MCF 10A (cell line): ENCODE measurements around the gene RIN3. TPM values are rescaled to one million over a fixed set of nuclear protein-coding genes. Genes with fewer than 3 reads are reported as not detected.

ENCODE experiments used
- BruUV-seq: library from RNA; stranded (reverse); fragments of 400-500 nt; replicated peaks from 2 replicates; lab custom pipeline; 2021; lab: Mats Ljungman, UMichigan
- CTCF ChIA-PET: fragments of 300-600 bp; sonication (Branson Sonifier 250); formaldehyde crosslinking; extraction: SDS; loops from one replicate; lab custom pipeline; 2021; ENCODE audit warnings: antibody characterized with exemption, inconsistent platforms; lab: Yijun Ruan, JAX
- POLR2A ChIA-PET: fragments of 300-600, 350-650 bp; sonication (Branson Sonifier 250); formaldehyde crosslinking; extraction: SDS; loops from one replicate; lab custom pipeline; 2020; ENCODE audit warnings: antibody characterized with exemption, inconsistent platforms; lab: Yijun Ruan, JAX
- DNase-seq: peaks from one replicate; pipeline ENCODE4 v3.0.0-alpha.2; 2018; ENCODE audit not compliant: unreplicated experiment
- H3K27ac Mint-ChIP-seq: one replicate; pipeline ENCODE4 v1.8.0; 2022; ENCODE audit warnings: mild to moderate bottlenecking, low read depth, mixed read lengths; ENCODE audit not compliant: unreplicated experiment
- H3K27me3 Mint-ChIP-seq: one replicate; pipeline ENCODE4 v1.8.0; 2022; ENCODE audit warnings: mixed read lengths; ENCODE audit not compliant: insufficient read depth, unreplicated experiment
- H3K36me3 Mint-ChIP-seq: one replicate; pipeline ENCODE4 v1.8.0; 2022; ENCODE audit warnings: mild to moderate bottlenecking, moderate library complexity, mixed read lengths; ENCODE audit not compliant: insufficient read depth, unreplicated experiment
- H3K4me1 Mint-ChIP-seq: one replicate; pipeline ENCODE4 v1.8.0; 2022; ENCODE audit warnings: mixed read lengths; ENCODE audit not compliant: insufficient read depth, unreplicated experiment
- H3K4me3 Mint-ChIP-seq: one replicate; pipeline ENCODE4 v1.8.0; 2022; ENCODE audit warnings: mild to moderate bottlenecking, moderate library complexity, mixed read lengths; ENCODE audit not compliant: unreplicated experiment
- H3K9me3 Mint-ChIP-seq: one replicate; pipeline ENCODE4 v1.8.0; 2022; ENCODE audit warnings: mixed read lengths; ENCODE audit not compliant: unreplicated experiment
- intact Hi-C: fragments of 100-400 bp; cut with micrococcal nuclease; formaldehyde crosslinking; loops from 2 replicates; pipeline ENCODE4 v1.14.1; 2022
- total RNA-seq: library from RNA; stranded (reverse); gene quantifications from 2 replicates; pipeline ENCODE4 v1.2.3, GENCODE V29; 2022
- TF ChIP-seq, protein P1 (sequence below): fragments of 200-600 bp; IDR thresholded peaks from one replicate; pipeline ENCODE4 v1.8.0; 2022; ENCODE audit warnings: antibody characterized with exemption, mild to moderate bottlenecking; ENCODE audit not compliant: unreplicated experiment

Gene RIN3
- total RNA-seq, 1 experiment from 2014 or later = 14.2 TPM

DNA sequence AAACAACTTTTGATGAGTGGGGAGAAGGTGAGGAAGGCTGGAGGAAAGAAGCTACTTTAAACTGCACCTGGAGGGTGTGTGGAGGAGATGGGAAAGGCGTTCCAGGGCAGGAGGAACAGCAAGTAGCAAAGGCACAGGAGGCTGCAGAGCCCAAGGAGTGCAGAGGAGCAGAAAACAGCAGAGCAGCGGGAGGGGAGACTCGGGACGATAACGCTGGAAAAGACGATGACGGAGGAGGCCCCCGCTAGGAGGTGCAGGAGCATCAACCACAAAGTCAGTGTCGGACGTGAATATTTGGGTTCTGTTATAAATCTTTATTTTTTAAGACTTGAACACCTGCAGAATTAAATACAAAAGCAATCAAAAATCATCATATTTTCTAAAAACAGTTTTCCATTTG is 189.9 kb downstream of the RIN3 start:
- Mint-ChIP-seq H3K4me1 (no peaks in the 10 kb centered on the region), H3K27me3 (no peaks in the 10 kb centered on the region), H3K4me3 (no peak overlapping the region), H3K27ac (no peak overlapping the region), H3K36me3 (peaks cover 12% of the 10 kb centered on the region), H3K9me3 (no peaks in the 10 kb centered on the region)
- intact Hi-C loops = no loop called here
- POLR2A ChIA-PET = no interaction called here
- CTCF ChIA-PET = interaction anchor here (0.8 to 1.0 kb wide), 2 partner anchors 13 to 17 kb away, joined by 3 to 5 read pairs; no protein-coding TSS in a partner anchor
- DNase-seq = no peak
- TF ChIP-seq, protein P1, sequence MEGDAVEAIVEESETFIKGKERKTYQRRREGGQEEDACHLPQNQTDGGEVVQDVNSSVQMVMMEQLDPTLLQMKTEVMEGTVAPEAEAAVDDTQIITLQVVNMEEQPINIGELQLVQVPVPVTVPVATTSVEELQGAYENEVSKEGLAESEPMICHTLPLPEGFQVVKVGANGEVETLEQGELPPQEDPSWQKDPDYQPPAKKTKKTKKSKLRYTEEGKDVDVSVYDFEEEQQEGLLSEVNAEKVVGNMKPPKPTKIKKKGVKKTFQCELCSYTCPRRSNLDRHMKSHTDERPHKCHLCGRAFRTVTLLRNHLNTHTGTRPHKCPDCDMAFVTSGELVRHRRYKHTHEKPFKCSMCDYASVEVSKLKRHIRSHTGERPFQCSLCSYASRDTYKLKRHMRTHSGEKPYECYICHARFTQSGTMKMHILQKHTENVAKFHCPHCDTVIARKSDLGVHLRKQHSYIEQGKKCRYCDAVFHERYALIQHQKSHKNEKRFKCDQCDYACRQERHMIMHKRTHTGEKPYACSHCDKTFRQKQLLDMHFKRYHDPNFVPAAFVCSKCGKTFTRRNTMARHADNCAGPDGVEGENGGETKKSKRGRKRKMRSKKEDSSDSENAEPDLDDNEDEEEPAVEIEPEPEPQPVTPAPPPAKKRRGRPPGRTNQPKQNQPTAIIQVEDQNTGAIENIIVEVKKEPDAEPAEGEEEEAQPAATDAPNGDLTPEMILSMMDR = no peak
- no TSS peak for BruUV-seq

DNA sequence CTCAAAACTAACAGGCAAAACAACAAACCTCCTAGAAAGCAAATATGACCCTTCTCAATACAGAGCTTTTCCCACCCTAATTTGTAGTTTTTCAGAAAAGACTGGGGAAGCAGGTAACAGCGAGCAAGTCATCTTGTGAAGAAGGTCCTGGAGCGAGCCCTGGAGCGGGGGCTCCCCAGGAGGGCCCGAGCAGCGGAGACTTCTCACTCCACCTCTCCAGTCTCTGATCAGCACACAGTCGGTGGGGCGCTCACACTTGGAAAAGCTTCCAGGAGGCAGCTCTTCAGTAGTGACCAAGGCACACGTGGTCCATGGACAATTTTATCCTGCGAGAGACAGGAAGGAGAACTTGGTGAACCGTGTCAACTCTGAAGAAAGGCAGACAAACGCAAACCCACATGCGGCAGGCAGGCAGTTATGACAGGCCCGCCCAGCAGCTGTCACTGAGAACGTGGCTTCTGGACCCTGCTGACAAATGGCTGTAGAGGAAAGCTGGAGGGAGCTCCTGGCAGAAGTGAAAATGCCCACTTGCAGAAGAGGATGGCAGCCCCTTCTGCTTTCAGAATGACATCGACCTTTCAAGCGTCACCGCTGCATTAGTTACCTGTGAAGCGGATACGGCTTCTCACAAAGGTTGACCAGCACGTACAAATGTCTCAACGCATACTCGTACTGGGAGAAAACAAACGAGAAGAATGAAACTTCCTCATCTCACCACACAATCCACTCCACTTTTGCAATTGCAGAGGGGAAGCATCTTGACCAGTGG is 190.6 kb downstream of the RIN3 start:
- Mint-ChIP-seq H3K4me1 (no peaks in the 10 kb centered on the region), H3K36me3 (peaks cover 12% of the 10 kb centered on the region), H3K4me3 (no peak overlapping the region), H3K9me3 (no peaks in the 10 kb centered on the region), H3K27ac (no peak overlapping the region), H3K27me3 (no peaks in the 10 kb centered on the region)
- ChIA-PET POLR2A (no interaction called here), CTCF (interaction anchor here (0.8 to 1.0 kb wide), 2 partner anchors 13 to 17 kb away, joined by 3 to 5 read pairs; no protein-coding TSS in a partner anchor)
- intact Hi-C loops = no loop called here
- no peak for DNase-seq
- BruUV-seq = no TSS peak
- TF ChIP-seq, protein P1 = no peak

DNA sequence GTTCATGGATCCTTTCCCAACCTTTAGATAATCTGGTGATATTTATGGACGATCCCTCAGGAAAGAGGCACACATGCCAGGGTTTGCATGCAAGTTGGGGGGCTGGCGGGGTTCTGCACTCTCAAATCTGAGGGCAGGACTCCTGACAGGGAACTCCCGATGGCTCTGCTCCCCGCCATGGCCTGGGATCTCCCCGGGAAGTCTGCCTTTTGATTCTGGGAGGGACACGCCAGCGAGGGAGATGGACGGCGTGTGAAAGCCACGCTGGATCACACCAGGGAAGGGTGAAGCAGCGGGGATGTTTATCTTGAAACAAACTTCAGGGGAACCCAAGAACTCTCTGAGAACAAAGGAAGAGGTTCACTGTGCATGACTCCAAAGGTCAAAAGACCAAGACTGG is 191.2 kb downstream of the RIN3 start:
- POLR2A ChIA-PET = no interaction called here
- BruUV-seq = no TSS peak
- Mint-ChIP-seq H3K27ac (no peak overlapping the region), H3K27me3 (no peaks in the 10 kb centered on the region), H3K36me3 (peaks cover 12% of the 10 kb centered on the region), H3K9me3 (no peaks in the 10 kb centered on the region), H3K4me3 (no peak overlapping the region), H3K4me1 (no peaks in the 10 kb centered on the region)
- TF ChIP-seq, protein P1 = no peak
- no peak for DNase-seq
- intact Hi-C loops = no loop called here
- CTCF ChIA-PET = interaction anchor here (0.6 kb wide), 1 partner anchor 1230 kb away, joined by 4 read pairs; no protein-coding TSS in a partner anchor

DNA sequence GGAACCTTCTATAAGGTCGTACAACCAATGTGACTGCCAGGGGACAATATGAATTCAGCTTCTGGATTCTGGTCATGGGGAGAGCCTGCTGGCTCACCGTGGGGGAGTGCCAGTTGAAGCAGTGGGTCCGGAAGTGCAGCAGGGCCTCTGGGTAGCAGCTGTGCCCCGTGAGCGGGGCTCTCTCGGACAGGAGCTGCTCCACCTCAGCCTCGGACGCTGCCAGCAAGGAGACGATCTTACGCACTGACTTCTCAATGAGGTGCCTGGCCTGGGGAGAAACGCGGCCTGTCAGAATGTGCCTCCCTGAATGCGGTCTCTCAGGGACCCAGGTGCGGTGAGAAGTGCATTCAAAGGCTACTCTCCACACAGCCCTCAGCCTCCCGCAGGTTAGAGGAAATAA is 192.8 kb downstream of the RIN3 start:
- Mint-ChIP-seq H3K27ac (no peak overlapping the region), H3K9me3 (no peaks in the 10 kb centered on the region), H3K4me3 (no peak overlapping the region), H3K36me3 (peaks cover 12% of the 10 kb centered on the region), H3K4me1 (no peaks in the 10 kb centered on the region), H3K27me3 (no peaks in the 10 kb centered on the region)
- ChIA-PET POLR2A (no interaction called here), CTCF (interaction anchor here (0.6 kb wide), 1 partner anchor 106 kb away, joined by 3 read pairs; no protein-coding TSS in a partner anchor)
- intact Hi-C loops = no loop called here
- no peak for DNase-seq
- no TSS peak for BruUV-seq
- TF ChIP-seq, protein P1 = no peak
